Stimulated activated CD4-positive, alpha-beta T cell treated with anti-CD3 and anti-CD28 coated beads, TNF-alpha, amount 100 ng/mL, for 48 hours (primary cell): Measurements from ENCODE around the gene RNGTT.
"Not testable (repeated sequence)": the region's sequence is repeated elsewhere in the genome, so short reads cannot be mapped to it uniquely, and the experiment has no call there.

Experiments used
- DNase-seq, 3 donors: peaks; one replicate each; pipeline ENCODE4 v3.0.0-alpha.2; 2020; ENCODE audit warnings: low read depth in 3 of 3

RNGTT gene

DNA sequence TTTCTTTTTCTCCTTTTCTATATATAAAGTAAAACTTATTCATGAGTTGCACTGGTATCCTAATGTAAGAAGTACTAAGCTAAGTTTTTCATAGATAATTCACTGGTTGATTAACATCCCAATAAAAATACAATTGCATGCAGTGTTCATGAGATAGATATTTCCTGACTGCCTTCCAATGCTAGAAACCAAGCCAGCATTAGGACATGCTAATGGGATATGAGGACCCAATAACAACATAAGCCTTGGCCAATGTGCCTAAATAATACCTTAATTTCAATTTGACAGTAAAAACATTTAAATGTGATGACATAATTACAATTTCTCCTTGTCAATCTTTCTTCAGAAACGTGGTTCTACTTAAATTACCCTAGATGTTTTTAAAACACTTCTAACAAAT lies 152.7 kb downstream of the RNGTT start:
- DNase-seq = no peak

DNA sequence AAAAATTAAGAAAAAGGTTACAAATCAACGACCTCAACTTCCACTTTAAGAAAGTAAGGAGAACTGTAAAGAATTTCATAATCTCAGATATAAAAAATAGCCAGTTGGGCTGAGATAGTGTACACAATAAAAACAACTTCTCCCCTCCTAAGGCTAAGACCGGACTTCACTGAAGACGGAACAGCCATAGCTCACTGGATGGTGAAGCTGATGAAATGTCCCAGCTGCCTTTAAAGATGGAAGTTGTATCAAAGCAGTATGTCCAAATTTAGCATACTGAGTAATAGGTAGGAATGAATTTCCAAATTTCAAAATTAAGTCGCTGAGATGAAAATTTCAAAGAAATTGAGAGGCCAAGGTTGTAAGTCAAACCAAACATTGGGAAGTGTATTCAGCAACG lies 153.3 kb downstream of the RNGTT start:
- no peak for DNase-seq

DNA sequence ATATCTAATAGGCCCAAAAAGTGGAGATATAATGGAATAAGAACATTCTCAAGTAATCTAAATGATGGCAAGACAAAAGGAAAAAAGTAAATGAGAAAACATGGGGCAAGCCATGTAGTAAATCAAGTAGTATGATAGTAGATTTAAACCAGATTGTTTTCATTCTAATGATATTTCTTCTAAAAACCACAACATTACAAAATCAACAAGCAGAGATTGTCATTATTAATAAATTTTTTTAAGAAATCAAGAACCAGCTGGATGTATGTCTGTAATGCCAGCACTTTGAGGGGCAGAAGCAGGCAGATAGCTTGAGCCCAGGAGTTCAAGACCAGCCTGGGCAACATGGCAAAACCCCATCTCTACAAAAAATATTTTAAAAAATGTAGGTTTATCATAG lies 155.0 kb downstream of the RNGTT start:
- no peak for DNase-seq

DNA sequence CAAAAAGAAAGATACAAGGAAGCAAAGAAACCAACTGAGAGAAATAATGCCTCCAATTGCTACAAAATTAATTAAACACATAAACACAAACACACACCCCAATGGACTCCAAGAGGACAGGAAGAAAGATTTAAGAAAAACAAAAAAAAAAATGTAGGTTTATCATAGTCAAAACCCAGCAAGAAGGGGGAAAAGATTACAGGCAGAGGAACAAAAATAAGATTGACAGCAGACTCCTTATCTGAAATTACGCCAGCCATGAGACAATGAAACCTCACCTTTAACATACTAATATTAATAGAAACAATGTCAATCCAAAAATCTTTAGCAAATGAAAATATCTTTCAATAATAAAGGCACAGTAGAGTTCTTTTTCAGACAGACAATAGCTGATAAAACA lies 155.8 kb downstream of the RNGTT start:
- no peak for DNase-seq

DNA sequence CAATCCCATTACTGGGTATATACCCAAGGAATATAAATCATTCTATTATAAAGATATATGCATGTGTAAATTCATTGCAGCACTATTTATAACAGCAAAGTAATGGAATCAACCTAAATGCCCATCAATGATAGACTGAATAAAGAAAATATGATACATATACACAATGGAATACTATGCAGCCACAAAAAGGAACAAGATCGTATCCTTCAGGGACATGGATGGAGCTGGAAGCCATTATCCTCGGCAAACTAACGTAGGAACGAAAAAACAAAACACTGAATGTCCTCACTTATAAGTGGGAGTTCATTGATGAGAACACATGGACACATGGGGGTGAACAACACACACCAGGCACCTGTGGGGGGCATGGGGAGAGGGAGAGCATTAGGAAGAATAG lies 156.7 kb downstream of the RNGTT start:
- no peak for DNase-seq

DNA sequence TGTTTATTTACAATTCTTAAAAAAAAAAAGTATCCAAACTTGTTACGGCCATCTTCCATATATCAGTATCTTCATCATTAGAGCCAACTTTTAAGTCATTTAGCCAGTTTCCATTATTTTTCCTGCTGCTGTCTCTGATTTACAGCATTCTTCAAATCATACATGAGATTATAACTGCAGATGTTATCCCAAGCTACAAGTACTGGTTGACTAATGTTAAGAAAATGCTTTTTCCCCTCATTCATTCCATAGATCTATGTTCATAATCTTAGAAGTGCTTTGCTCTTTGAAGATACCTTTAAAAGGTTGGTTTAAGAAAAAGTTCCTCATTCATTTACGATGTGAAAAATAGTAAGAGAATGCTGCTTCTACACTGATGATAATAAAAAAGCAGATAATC lies 158.7 kb downstream of the RNGTT start:
- DNase-seq = no peak

DNA sequence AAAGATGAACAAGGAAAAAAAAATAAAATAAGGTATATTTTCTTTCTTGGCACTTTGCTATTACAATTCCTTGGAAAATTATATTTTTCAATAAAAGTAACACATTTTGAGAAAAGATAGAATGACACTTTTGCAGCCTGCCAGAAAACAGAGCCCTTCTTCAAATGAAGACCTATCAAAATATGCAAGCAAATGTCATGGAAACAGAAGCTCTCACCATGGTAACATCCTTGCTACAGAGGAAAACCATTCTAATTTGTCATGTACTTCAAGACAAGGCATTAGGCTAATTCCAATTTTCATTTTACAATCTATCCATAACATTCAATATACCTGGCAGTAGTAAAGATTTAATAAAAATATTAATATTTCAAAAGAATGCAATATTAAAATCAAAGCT lies 177.9 kb downstream of the RNGTT start:
- no peak for DNase-seq

DNA sequence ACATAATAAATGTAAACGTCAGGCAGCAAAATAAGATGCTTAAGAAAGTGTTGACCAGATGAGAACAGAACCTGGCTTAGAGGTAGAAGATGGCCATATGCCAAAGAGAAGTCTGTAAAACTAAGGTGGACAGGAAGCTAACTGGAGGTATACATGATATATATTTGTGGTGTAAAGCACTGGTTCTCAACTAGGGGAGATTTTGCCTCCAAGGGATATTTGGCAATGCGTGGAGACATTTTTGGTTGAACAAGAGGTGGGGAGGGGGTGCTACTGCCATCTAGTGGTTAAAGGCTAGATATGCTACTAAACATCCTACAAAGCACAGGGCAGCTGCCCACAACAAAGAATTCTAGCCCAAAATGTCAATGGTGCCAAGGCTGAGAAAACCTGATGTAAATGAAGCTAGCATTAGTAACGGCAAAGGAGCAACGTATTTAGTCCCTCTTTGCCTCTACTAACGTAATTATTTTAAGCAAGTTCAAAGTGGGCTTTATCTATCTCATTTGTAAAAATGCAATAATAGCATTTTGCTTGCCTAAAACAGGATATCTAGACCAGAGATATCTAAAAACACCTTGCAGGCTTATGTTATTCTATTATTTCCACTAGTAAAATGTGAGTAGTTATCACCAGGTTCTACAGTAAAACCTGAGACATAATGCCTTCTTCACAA lies 182.6 kb downstream of the RNGTT start:
- peak; percentile 16 to 41 (median 26) for DNase-seq

DNA sequence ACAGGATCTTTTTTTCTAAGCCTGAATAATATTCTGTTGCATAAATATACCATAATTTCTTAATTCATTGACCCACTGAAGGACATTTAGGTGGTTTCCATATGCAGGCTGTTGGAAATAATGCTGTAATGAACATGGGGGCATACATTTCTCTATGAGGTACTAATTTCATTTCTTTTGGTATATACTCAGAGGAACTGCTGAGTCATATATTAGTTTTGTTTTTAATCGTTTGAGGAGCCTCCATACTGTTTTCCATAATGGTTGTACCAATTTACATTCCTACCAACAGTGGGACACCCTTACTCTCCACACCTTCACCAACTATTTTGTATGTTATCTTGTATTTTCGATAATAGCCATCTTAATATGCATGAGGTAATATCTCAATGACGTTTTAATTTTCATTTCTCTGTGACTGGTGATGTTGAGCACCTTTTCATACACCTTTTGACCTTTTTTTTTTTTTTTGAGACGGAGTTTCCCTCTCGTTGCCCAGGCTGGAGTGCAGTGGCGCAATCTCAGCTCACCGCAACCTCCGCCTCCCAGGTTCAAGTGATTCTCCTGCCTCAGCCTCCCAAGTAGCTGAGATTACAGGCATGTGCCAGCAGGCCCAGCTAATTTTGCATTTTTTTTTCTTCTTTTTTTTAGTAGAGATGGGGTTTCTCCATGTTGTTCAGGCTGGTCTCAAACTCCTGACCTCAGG lies 187.4 kb downstream of the RNGTT start:
- DNase-seq = no peak

DNA sequence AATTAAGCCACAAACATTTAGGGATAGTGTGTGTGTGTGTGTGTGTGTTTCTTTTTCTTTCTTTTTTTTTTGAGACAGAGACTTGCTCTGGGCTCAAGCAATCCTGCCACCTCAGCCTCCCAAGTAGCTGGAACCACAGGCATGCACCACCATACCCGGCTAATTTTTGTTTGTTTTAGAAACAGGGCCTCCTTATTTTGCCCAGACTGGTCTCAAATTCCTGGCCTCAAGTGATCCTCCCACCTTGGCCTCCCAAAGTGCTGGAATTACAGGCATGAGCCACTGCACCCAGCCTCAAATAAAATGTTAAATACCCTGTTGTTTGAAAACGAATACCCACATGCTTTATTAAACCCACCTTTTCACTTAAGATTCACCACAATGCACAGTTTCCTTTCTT lies 195.3 kb downstream of the RNGTT start:
- DNase-seq = not testable (repeated sequence)

DNA sequence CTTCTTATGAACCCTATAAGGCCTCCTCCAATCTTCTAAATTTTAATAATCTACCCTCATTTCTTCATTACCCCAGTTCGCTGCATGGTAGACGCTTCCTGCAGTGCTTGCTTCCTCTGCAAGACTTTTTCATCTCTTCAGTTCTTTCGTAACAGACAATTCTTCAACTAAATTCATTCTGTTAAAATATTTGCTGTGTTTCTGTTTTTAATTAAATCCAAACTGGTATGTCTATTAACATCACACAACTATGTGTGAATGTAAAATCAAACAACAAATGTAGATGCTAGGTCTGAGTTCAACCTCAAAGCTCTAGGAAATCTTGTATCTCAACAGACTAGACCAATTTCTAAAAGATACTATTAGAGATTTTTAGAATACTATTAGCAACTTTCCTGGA lies 199.3 kb downstream of the RNGTT start:
- no peak for DNase-seq

DNA sequence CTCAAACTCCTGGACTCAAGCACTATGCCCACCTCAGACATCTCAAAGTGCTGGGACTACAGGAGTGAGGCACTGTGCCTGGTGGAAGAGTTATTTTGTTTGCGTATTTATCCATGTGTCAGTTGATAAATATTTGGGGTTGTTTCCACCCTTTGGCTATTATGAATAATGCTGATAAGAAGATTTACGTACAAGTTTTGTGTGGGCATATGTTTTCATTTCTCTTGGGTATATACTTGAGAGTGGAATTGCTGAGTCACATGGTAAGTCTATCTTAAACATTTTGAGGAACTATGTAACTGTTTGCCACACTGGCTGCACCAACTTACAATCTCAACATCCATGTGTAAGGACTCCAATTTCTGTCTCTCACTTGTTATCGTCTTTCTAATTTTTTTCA lies 200.3 kb downstream of the RNGTT start:
- DNase-seq = no peak

DNA sequence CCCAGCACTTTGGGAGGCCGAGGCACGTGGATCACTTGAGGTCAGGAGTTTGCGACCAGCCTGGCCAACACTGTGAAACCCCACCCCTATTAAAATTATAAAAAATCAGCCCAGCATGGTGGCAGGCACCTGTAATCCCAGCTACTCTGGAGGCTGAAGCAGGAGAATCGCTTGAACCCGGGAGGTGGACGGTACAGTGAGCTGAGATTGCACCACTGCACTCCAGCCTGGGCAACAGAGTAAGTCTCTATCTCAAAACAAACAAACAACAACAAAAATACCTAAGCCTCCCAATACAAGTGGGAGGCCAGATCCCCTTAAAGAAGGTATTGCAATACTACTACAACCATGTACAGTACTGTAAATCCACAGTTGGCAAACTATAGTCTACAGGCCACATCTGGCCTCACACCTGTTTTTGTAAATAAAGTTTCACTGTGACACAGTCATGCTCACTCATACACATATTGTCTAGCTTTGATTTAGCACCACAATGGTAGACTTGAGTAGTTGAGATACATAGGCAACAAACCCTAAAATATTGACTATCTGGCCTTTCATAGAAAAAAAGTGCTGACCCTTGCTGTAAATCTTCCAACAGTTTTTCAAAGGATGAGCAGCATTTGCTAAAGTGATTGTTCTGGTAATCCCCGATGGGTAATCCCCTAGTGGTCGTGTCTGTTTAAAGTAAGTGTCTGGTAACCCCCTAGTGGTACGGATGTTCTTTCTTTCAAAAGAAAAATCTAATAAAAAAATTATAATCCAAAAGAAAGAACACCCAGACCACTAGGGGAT lies 202.0 kb downstream of the RNGTT start:
- no peak for DNase-seq

DNA sequence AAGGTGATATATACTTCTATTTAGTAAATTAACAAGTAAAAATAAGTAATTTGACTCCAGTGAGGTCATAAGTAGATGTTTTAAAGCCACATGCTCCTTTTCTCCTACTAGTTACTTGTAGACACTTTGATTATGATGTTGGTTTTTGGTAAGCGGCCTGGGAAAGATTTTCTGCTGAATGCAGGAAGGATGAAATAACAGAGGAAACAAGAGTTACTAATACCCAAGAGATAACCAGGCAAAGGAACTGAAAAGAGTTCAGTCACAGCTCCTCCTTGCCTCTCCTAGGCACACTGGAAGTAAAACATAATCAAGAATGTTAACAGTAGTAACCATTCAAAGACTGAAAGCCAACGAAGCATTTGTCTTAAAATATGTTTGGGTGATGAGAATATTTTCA lies 203.3 kb downstream of the RNGTT start:
- no peak for DNase-seq

DNA sequence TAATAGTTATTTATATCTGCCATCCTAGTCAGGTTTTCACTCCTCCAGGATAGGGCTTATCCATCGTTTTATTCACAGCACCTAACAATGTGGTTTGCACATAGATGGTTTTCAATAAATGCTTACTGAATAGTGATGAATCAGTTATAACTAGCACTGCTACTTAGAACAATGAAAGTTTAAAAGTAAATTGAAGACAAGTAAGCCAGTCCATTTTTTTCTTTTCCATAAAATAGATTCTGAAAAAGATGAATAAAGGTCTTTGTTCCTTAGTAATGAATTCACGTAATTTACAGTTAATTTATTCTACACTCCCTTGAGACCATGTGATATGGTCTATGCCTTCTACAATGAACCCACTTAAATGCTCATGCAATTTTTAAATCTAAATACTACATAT lies 212.5 kb downstream of the RNGTT start:
- no peak for DNase-seq

DNA sequence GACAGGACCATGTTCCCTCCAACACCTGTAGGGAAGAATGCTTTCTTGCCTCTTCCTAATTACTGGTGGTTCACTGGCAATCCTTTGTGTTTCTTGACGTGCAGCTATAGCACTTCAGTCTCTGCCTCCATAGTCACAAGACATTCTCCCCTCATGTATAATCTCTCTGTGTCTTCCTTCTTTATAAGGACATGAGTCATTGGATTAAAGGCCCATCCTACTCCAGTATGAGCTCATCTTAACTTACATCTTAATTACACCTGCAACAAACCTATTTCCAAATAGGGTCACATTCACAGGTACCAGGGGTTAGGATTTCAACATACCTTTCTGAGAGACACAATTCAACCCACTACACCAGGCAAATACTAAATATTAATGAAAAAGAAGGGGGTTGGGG lies 213.6 kb downstream of the RNGTT start:
- DNase-seq = no peak

DNA sequence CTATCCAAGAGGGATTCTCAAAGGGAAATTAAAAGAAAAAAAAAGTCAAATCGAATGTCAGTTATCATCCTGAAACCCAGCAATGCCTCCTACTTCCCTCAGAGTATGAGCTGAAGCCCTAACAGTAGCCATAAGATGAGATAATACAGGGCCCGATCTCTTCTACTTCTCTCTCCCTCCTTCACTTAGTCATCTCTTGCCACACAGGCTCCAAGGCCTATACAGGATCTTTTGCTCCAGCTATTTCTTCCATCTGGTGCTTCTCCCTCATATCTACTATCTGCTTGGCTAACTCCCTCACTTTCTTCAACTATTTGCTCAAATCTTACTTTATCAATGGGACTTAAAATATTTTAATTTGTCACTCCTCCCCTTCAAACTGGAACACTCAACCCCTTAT lies 215.3 kb downstream of the RNGTT start:
- no peak for DNase-seq

DNA sequence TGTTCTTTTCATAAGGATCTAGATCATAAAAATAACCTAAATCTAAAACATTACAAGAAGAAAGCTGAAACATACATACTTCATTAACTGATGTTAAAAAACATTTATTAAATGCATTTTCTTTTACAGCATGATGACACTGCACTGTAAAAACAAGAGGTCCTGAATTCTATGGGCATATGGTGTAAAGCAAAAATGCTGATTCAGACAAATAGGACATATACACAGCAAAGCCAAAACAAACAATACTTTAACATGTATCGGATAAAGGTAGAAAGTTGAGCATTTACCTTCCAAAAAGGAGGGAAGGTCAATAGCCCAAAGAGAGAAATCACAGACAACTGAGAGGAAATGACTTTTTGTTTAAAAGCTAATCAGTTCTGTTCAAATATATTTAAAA lies 221.5 kb downstream of the RNGTT start:
- no peak for DNase-seq

DNA sequence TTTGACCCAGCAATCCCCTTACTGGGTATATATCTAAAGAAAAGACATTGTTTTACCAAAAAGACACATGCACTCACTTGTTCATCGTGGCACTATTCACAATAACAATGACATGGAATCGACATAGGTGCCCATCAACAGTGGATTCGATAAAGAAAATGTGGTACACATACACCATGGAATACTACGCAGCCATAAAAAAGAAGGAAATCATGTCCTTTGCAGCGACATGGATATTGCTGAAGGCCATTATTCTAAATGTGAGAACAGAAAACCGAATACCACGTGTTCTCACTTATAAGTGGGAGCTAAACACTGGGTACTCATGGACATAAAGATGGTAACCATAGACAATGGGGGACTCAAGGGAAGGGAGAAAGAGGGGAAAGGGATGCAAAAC lies 222.3 kb downstream of the RNGTT start:
- DNase-seq = no peak

DNA sequence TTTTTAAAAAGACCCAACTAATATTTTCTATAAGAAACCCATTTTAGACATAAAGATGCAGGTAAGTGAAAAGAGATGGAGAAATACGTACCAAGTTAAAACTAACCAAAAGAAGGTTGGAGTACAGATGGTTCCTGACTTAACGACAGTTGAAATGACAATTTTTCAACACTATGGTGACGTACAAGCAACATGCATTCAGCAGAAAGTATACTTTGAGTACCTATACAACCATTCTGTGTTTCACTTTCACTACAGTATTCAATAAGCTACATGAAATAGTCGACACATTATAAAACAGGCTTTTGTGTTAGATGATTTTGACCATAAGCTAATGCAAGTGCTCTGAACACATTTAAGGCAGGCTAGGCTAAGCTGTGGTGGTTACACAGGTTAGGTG lies 228.9 kb downstream of the RNGTT start:
- no peak for DNase-seq

DNA sequence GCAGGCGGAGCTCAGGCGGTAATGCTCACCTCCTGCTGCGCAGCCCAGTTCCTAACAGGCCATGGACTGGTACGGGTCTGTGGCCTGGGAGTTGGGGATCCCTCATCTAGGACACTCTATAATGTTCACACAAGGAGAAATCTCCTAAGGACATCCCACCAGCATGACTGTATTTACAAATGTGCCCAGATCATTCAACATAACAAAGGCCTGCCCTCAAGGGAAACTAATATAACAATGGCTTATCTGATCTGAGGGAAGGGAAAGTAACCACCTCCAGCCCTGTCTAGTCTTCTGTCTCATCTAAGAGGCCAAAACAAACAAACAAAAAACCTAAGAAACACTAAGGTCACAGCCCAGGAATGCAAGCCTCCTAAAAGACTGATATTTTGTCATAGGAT lies 232.8 kb downstream of the RNGTT start:
- no peak for DNase-seq

DNA sequence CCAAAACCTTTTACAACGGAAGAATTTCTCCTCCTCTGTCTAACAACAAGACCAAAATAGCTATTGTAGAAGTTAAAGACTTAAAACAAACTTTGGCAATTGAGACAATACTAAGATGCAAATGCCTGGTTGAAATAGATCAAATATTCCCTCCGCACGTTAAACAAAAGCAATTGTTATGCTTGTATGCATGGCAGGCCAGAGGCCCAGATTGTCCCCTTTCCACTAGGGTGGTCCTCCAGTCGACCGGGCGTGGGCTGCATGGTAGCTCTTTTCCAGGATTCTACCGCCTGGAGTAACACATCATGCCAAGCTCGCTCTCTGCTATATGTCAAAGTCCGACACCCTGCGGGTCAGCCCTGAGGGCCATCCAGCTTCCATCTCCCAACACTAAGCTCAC lies 234.7 kb downstream of the RNGTT start:
- no peak for DNase-seq

DNA sequence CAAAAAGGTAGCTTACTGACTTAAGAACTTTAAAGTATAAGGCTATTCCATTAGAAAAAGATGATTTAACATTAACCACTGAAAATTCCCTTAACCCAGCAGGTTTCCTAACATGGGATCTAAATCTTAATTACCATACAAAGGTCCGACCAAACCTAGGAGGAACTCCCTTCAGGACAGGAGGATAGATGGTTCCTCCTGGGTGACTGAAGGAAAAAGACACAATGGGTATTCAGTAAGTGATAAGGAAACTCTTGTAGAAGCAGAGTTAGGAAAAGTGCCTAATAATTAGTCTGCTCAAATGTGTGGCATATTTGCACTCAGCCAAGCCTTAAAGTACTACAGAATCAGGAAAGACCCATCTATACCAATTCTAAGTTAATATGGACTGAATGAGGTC lies 237.0 kb downstream of the RNGTT start:
- DNase-seq = not testable (repeated sequence)
